WTC11 (cell line): ENCODE data around the gene EIF3A. TPM values are rescaled to one million over a fixed set of nuclear protein-coding genes. Genes with fewer than 3 reads are reported as not detected.

Source experiments
- ATAC-seq: fragments of 200-7000 bp; cut with Tn5 transposase; 2 replicates; pipeline ENCODE4 v1.10.0; 2021; ENCODE audit warnings: mild to moderate bottlenecking, moderate library complexity
- CTCF ChIA-PET: fragments of 300-600 bp; sonication (Branson Sonifier 250); formaldehyde crosslinking; loops from one replicate; lab custom pipeline; 2021; ENCODE audit warnings: antibody characterized with exemption; lab: Charles Lee
- POLR2A ChIA-PET: fragments of 350-600 bp; sonication (Branson Sonifier 250); formaldehyde crosslinking; loops from one replicate; lab custom pipeline; 2021; ENCODE audit warnings: antibody characterized with exemption; lab: Charles Lee
- DNase-seq: peaks from one replicate; pipeline ENCODE4 v3.0.0; 2021; ENCODE audit warnings: low spot score
- H3K27ac Mint-ChIP-seq: 2 replicates; pipeline ENCODE4 v1.8.0; 2021; ENCODE audit warnings: mixed read lengths
- H3K27me3 Mint-ChIP-seq: 2 replicates; pipeline ENCODE4 v1.8.0; 2021; ENCODE audit warnings: low read depth, mild to moderate bottlenecking, moderate library complexity, mixed read lengths
- H3K36me3 Mint-ChIP-seq: 2 replicates; pipeline ENCODE4 v1.8.0; 2021; ENCODE audit warnings: mixed read lengths
- H3K4me1 Mint-ChIP-seq: 2 replicates; pipeline ENCODE4 v1.8.0; 2022; ENCODE audit warnings: mixed read lengths
- H3K4me3 Mint-ChIP-seq: 2 replicates; pipeline ENCODE4 v1.8.0; 2021; ENCODE audit warnings: mild to moderate bottlenecking, moderate library complexity, mixed read lengths
- H3K9me3 Mint-ChIP-seq: 2 replicates; pipeline ENCODE4 v1.8.0; 2021; ENCODE audit warnings: mixed read lengths
- CREM ChIP-seq: sonication (generic); formaldehyde crosslinking; IDR thresholded peaks from 2 replicates; pipeline ENCODE4 v1.8.1; 2022; ENCODE audit warnings: mild to moderate bottlenecking, missing genetic modification reagents, moderate library complexity
- GABPB1 ChIP-seq: sonication (generic); formaldehyde crosslinking; IDR thresholded peaks from 2 replicates; pipeline ENCODE4 v1.8.1; 2023; ENCODE audit warnings: mild to moderate bottlenecking, missing genetic modification reagents
- KAT7 ChIP-seq: sonication (generic); formaldehyde crosslinking; IDR thresholded peaks from 2 replicates; pipeline ENCODE4 v1.8.1; 2023; ENCODE audit warnings: missing genetic modification reagents, mild to moderate bottlenecking, borderline replicate concordance
- MYBL2 ChIP-seq: sonication (generic); formaldehyde crosslinking; IDR thresholded peaks from 2 replicates; pipeline ENCODE4 v1.8.1; 2023; ENCODE audit warnings: mild to moderate bottlenecking, moderate library complexity, missing genetic modification reagents
- NFATC4 ChIP-seq: fragments of 250-450 bp; sonication (Bioruptor Pico); IDR thresholded peaks from 2 replicates; pipeline ENCODE4 v1.9.0; 2021; ENCODE audit warnings: mild to moderate bottlenecking
- NR1H2 ChIP-seq: sonication (generic); formaldehyde crosslinking; IDR thresholded peaks from 2 replicates; pipeline ENCODE4 v1.9.0; 2021; ENCODE audit warnings: mild to moderate bottlenecking, moderate library complexity, missing genetic modification reagents
- RORB ChIP-seq: fragments of 250-450 bp; sonication (Bioruptor Pico); IDR thresholded peaks from 2 replicates; pipeline ENCODE4 v1.9.0; 2021; ENCODE audit warnings: mild to moderate bottlenecking
- TCF7 ChIP-seq: sonication (generic); formaldehyde crosslinking; IDR thresholded peaks from 2 replicates; pipeline ENCODE4 v1.8.0; 2022; ENCODE audit warnings: mild to moderate bottlenecking, low read depth, missing genetic modification reagents, moderate library complexity
- TEAD4 ChIP-seq: sonication (generic); formaldehyde crosslinking; IDR thresholded peaks from 2 replicates; pipeline ENCODE4 v1.8.0; 2022; ENCODE audit warnings: mild to moderate bottlenecking, missing genetic modification reagents
- TP53 ChIP-seq: sonication (generic); formaldehyde crosslinking; IDR thresholded peaks from 2 replicates; pipeline ENCODE4 v1.8.1; 2023; ENCODE audit warnings: mild to moderate bottlenecking, missing genetic modification reagents
- ZNF121 ChIP-seq: sonication (generic); formaldehyde crosslinking; IDR thresholded peaks from 2 replicates; pipeline ENCODE4 v1.8.0; 2023; ENCODE audit warnings: missing genetic modification reagents
- ZNF138 ChIP-seq: sonication (generic); formaldehyde crosslinking; conservative IDR thresholded peaks from 2 replicates; pipeline ENCODE4 v1.8.1; 2022; ENCODE audit warnings: mild to moderate bottlenecking, moderate library complexity, missing genetic modification reagents
- ZNF232 ChIP-seq: sonication (generic); formaldehyde crosslinking; IDR thresholded peaks from 2 replicates; pipeline ENCODE4 v1.8.0; 2022; ENCODE audit warnings: mild to moderate bottlenecking, missing genetic modification reagents
- ZNF416 ChIP-seq: fragments of 250-450 bp; sonication (Bioruptor Pico); IDR thresholded peaks from 2 replicates; pipeline ENCODE4 v1.9.0; 2021; ENCODE audit warnings: mild to moderate bottlenecking, inconsistent platforms
- ZNF423 ChIP-seq: fragments of 250-450 bp; sonication (Bioruptor Pico); IDR thresholded peaks from 2 replicates; pipeline ENCODE4 v2.1.2; 2022; ENCODE audit warnings: mild to moderate bottlenecking, moderate library complexity
- ZNF671 ChIP-seq: fragments of 250-450 bp; sonication (Bioruptor Pico); IDR thresholded peaks from 2 replicates; pipeline ENCODE4 v1.8.0; 2021; ENCODE audit warnings: mild to moderate bottlenecking
- total RNA-seq: library from RNA; stranded (reverse); gene quantifications from 3 replicates; pipeline ENCODE4 v1.2.3, GENCODE V29; 2021
- TF ChIP-seq, protein P1 (sequence below): sonication (generic); formaldehyde crosslinking; IDR thresholded peaks from 2 replicates; pipeline ENCODE4 v1.8.1; 2023; ENCODE audit warnings: mild to moderate bottlenecking, moderate library complexity, missing genetic modification reagents
- TF ChIP-seq, protein P2 (sequence below): sonication (generic); formaldehyde crosslinking; IDR thresholded peaks from 2 replicates; pipeline ENCODE4 v1.8.0; 2022; ENCODE audit warnings: mild to moderate bottlenecking, missing genetic modification reagents
- TF ChIP-seq, protein P3 (sequence below): fragments of 200-600 bp; IDR thresholded peaks from 2 replicates; pipeline ENCODE4 v1.8.0; 2022; ENCODE audit warnings: antibody characterized with exemption
- TF ChIP-seq, protein P4 (sequence below): sonication (generic); formaldehyde crosslinking; IDR thresholded peaks from 2 replicates; pipeline ENCODE4 v1.8.1; 2023; ENCODE audit warnings: mild to moderate bottlenecking, missing genetic modification reagents
- TF ChIP-seq, protein P5 (sequence below): sonication (generic); formaldehyde crosslinking; IDR thresholded peaks from 2 replicates; pipeline ENCODE4 v1.8.1; 2023; ENCODE audit warnings: mild to moderate bottlenecking, missing genetic modification reagents
- TF ChIP-seq, protein P6 (sequence below): sonication (generic); formaldehyde crosslinking; IDR thresholded peaks from 2 replicates; pipeline ENCODE4 v1.8.0; 2022; ENCODE audit warnings: mild to moderate bottlenecking, missing genetic modification reagents
- TF ChIP-seq, protein P7 (sequence below): fragments of 250-450 bp; sonication (Bioruptor Pico); IDR thresholded peaks from 2 replicates; pipeline ENCODE4 v2.1.2; 2022; ENCODE audit warnings: mild to moderate bottlenecking, moderate library complexity

The EIF3A gene
- total RNA-seq, 1 experiment from 2014 or later, result 213 TPM

DNA sequence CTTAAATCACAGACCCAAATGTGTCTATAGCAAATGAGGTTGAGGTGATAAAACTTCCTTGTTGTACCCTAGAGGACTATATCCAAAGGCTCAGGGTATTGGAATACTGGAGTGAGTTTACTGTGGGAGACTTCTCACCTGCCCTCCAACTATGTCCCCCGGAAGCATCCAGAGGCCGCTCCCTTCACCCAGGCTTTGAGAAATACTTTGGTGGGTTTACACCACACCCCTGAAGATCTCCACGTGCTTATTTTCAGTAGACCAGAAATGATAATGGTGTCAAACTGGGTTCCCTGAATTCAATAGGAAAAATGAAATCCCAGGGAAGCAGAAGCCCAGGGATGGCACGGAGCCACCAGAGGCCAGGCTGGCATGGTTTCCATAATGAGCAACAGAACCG lies 82.4 kb downstream of the EIF3A start (continued):
- TF ChIP-seq, protein P1, sequence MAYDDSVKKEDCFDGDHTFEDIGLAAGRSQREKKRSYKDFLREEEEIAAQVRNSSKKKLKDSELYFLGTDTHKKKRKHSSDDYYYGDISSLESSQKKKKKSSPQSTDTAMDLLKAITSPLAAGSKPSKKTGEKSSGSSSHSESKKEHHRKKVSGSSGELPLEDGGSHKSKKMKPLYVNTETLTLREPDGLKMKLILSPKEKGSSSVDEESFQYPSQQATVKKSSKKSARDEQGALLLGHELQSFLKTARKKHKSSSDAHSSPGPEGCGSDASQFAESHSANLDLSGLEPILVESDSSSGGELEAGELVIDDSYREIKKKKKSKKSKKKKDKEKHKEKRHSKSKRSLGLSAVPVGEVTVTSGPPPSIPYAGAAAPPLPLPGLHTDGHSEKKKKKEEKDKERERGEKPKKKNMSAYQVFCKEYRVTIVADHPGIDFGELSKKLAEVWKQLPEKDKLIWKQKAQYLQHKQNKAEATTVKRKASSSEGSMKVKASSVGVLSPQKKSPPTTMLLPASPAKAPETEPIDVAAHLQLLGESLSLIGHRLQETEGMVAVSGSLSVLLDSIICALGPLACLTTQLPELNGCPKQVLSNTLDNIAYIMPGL, result no peak
- TF ChIP-seq TEAD4 (CRISPR knock-in tag) (no peak), ZNF416 (no peak), GABPB1 (no peak), NR1H2 (CRISPR knock-in tag) (no peak), KAT7 (no peak), TCF7 (CRISPR knock-in tag) (no peak), ZNF232 (CRISPR knock-in tag) (no peak), TP53 (no peak), ZNF138 (CRISPR knock-in tag) (no peak)
- TF ChIP-seq, protein P2, sequence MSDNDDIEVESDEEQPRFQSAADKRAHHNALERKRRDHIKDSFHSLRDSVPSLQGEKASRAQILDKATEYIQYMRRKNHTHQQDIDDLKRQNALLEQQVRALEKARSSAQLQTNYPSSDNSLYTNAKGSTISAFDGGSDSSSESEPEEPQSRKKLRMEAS (CRISPR knock-in tag), result no peak

DNA sequence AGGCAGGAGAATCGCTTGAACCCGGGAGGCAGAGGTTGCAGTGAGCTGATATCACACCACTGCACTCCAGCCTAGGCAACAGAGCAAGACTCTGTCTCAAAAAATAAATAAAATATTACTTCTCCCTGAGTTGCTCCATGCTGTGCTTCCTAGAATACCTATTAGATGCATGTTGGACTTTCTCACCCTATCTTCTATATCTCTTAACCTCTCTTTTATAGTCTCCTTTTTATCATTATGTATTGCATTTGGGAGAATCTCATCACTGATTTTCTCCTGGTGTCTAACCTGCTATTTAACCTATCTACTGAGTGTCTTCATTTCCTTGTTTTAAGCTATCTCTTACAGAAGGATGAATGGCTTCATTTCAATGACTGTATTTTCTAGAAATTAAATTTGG lies 83.2 kb downstream of the EIF3A start:
- DNase-seq (no peak), ATAC-seq (no peak)
- Mint-ChIP-seq H3K27ac (no peak overlapping the region), H3K27me3 (peaks cover 2% of the 10 kb centered on the region; the same call in 1 of the 2 replicates), H3K9me3 (0 out of 2 replicates have a peak, but pooled peaks cover 5% of the 10 kb centered on the region), H3K4me1 (no peaks in the 10 kb centered on the region), H3K4me3 (no peak overlapping the region), H3K36me3 (no peaks in the 10 kb centered on the region)
- CTCF ChIA-PET, result no interaction called here
- TF ChIP-seq, protein P2 (CRISPR knock-in tag), result no peak
- TF ChIP-seq, protein P3, sequence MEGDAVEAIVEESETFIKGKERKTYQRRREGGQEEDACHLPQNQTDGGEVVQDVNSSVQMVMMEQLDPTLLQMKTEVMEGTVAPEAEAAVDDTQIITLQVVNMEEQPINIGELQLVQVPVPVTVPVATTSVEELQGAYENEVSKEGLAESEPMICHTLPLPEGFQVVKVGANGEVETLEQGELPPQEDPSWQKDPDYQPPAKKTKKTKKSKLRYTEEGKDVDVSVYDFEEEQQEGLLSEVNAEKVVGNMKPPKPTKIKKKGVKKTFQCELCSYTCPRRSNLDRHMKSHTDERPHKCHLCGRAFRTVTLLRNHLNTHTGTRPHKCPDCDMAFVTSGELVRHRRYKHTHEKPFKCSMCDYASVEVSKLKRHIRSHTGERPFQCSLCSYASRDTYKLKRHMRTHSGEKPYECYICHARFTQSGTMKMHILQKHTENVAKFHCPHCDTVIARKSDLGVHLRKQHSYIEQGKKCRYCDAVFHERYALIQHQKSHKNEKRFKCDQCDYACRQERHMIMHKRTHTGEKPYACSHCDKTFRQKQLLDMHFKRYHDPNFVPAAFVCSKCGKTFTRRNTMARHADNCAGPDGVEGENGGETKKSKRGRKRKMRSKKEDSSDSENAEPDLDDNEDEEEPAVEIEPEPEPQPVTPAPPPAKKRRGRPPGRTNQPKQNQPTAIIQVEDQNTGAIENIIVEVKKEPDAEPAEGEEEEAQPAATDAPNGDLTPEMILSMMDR, result no peak
- TF ChIP-seq MYBL2, result no peak
- TF ChIP-seq, protein P4, sequence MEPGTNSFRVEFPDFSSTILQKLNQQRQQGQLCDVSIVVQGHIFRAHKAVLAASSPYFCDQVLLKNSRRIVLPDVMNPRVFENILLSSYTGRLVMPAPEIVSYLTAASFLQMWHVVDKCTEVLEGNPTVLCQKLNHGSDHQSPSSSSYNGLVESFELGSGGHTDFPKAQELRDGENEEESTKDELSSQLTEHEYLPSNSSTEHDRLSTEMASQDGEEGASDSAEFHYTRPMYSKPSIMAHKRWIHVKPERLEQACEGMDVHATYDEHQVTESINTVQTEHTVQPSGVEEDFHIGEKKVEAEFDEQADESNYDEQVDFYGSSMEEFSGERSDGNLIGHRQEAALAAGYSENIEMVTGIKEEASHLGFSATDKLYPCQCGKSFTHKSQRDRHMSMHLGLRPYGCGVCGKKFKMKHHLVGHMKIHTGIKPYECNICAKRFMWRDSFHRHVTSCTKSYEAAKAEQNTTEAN, result no peak
- no peak for TF ChIP-seq ZNF671 (CRISPR knock-in tag)
- TF ChIP-seq NFATC4 (CRISPR knock-in tag), result no peak
- TF ChIP-seq, protein P5, sequence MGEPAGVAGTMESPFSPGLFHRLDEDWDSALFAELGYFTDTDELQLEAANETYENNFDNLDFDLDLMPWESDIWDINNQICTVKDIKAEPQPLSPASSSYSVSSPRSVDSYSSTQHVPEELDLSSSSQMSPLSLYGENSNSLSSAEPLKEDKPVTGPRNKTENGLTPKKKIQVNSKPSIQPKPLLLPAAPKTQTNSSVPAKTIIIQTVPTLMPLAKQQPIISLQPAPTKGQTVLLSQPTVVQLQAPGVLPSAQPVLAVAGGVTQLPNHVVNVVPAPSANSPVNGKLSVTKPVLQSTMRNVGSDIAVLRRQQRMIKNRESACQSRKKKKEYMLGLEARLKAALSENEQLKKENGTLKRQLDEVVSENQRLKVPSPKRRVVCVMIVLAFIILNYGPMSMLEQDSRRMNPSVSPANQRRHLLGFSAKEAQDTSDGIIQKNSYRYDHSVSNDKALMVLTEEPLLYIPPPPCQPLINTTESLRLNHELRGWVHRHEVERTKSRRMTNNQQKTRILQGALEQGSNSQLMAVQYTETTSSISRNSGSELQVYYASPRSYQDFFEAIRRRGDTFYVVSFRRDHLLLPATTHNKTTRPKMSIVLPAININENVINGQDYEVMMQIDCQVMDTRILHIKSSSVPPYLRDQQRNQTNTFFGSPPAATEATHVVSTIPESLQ (CRISPR knock-in tag), result no peak
- TF ChIP-seq ZNF121 (CRISPR knock-in tag), result no peak
- POLR2A ChIA-PET, result no interaction called here

DNA sequence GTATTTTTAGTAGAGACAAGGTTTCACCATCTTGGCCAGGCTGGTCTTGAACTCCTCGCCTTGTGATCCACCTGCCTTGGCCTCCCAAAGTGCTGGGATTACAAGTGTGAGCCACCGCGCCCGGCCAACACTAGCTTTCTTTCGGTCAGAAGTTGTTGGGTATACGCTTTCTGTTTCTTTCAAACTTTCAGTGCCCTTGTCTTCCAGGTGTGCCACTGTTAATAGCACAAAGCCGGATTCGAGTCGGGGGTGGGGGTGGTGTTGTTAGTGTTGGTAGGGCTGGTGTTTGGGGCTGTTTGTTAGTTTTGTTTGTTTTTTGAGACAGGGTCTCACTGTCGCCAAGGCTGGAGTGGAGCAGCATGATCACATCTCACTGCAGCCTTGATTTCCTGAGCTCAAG lies 84.9 kb downstream of the EIF3A start:
- ChIA-PET POLR2A (no interaction called here), CTCF (interaction anchor here (1.5 kb wide), 1 partner anchor 24 kb away, joined by 3 read pairs; no protein-coding TSS in a partner anchor)
- Mint-ChIP-seq H3K36me3 (no peaks in the 10 kb centered on the region), H3K9me3 (0 out of 2 replicates have a peak, but pooled peaks cover 5% of the 10 kb centered on the region), H3K27ac (no peak overlapping the region), H3K4me3 (no peak overlapping the region), H3K27me3 (no peaks in the 10 kb centered on the region), H3K4me1 (no peaks in the 10 kb centered on the region)
- DNase-seq (no peak), ATAC-seq (no peak)
- TF ChIP-seq ZNF423 (CRISPR knock-in tag) (no peak), CREM (CRISPR knock-in tag) (no peak), RORB (CRISPR knock-in tag) (no peak)
- TF ChIP-seq, protein P6, sequence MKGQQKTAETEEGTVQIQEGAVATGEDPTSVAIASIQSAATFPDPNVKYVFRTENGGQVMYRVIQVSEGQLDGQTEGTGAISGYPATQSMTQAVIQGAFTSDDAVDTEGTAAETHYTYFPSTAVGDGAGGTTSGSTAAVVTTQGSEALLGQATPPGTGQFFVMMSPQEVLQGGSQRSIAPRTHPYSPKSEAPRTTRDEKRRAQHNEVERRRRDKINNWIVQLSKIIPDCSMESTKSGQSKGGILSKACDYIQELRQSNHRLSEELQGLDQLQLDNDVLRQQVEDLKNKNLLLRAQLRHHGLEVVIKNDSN (CRISPR knock-in tag), result no peak
- TF ChIP-seq, protein P7, sequence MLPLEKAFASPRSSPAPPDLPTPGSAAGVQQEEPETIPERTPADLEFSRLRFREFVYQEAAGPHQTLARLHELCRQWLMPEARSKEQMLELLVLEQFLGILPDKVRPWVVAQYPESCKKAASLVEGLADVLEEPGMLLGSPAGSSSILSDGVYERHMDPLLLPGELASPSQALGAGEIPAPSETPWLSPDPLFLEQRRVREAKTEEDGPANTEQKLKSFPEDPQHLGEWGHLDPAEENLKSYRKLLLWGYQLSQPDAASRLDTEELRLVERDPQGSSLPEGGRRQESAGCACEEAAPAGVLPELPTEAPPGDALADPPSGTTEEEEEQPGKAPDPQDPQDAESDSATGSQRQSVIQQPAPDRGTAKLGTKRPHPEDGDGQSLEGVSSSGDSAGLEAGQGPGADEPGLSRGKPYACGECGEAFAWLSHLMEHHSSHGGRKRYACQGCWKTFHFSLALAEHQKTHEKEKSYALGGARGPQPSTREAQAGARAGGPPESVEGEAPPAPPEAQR (CRISPR knock-in tag), result no peak
